GM23338 (cell line): ENCODE data around the gene KRTAP12-3. TPM values are rescaled to one million over a fixed set of nuclear protein-coding genes. Genes with fewer than 3 reads are reported as not detected.

ENCODE experiments used
- ATAC-seq: fragments of 200-7000 bp; cut with Tn5 transposase; 3 replicates; pipeline ENCODE4 v1.9.1; 2020
- DNase-seq: peaks from one replicate; pipeline ENCODE4 v3.0.0-alpha.2; 2015; ENCODE audit warnings: low spot score
- H2AFZ ChIP-seq: fragments of 200-600 bp; sonication (generic); 2 replicates; pipeline ENCODE4 v1.8.0; 2016; ENCODE audit warnings: antibody characterized with exemption, mild to moderate bottlenecking, moderate library complexity
- H3F3A ChIP-seq: fragments of 200-600 bp; sonication (generic); replicated peaks from 2 replicates; pipeline ENCODE4 v1.8.0; 2017; ENCODE audit warnings: antibody characterized with exemption, mixed run types, low read depth
- H3K27ac ChIP-seq: fragments of 200-600 bp; sonication (generic); 2 replicates; pipeline ENCODE4 v1.6.1; 2016; ENCODE audit warnings: low read depth
- H3K27me3 ChIP-seq: fragments of 200-600 bp; sonication (generic); 2 replicates; pipeline ENCODE4 v1.8.0; 2016; ENCODE audit warnings: mild to moderate bottlenecking, mixed run types, moderate library complexity; ENCODE audit not compliant: insufficient read depth
- H3K36me3 ChIP-seq: fragments of 200-600 bp; sonication (generic); 2 replicates; pipeline ENCODE4 v1.8.0; 2016; ENCODE audit warnings: mild to moderate bottlenecking; ENCODE audit not compliant: insufficient read depth
- H3K4me1 ChIP-seq: fragments of 200-600 bp; sonication (generic); 2 replicates; pipeline ENCODE4 v1.8.0; 2016; ENCODE audit warnings: mild to moderate bottlenecking, moderate library complexity; ENCODE audit not compliant: insufficient read depth
- H3K4me2 ChIP-seq: fragments of 200-600 bp; sonication (generic); 2 replicates; pipeline ENCODE4 v1.7.1; 2017; ENCODE audit warnings: mixed run types
- H3K4me3 ChIP-seq: fragments of 200-600 bp; sonication (generic); 2 replicates; pipeline ENCODE4 v1.6.1; 2016; ENCODE audit warnings: mixed run types
- H3K79me2 ChIP-seq: fragments of 200-600 bp; sonication (generic); replicated peaks from 2 replicates; pipeline ENCODE4 v1.8.0; 2017; ENCODE audit warnings: mild to moderate bottlenecking; ENCODE audit not compliant: insufficient read depth
- H3K9me2 ChIP-seq: fragments of 200-600 bp; sonication (generic); 2 replicates; pipeline ENCODE4 v1.8.0; 2017; ENCODE audit not compliant: insufficient read depth
- H4K20me1 ChIP-seq: fragments of 200-600 bp; sonication (generic); replicated peaks from 2 replicates; pipeline ENCODE4 v1.8.0; 2017; ENCODE audit warnings: mild to moderate bottlenecking; ENCODE audit not compliant: insufficient read depth
- H3K27ac Mint-ChIP-seq: 2 replicates; pipeline ENCODE4 v1.8.0; 2020; ENCODE audit warnings: inconsistent platforms, mild to moderate bottlenecking, moderate library complexity, mixed read lengths
- H3K27me3 Mint-ChIP-seq: 3 replicates; pipeline ENCODE4 v1.8.0; 2022; ENCODE audit warnings: low read depth, mild to moderate bottlenecking, moderate library complexity, mixed read lengths, inconsistent platforms; ENCODE audit not compliant: insufficient read depth, poor library complexity
- H3K36me3 Mint-ChIP-seq: 3 replicates; pipeline ENCODE4 v1.8.0; 2021; ENCODE audit warnings: low read depth, mild to moderate bottlenecking, inconsistent platforms, moderate library complexity, mixed read lengths
- H3K4me1 Mint-ChIP-seq: 3 replicates; pipeline ENCODE4 v1.8.0; 2020; ENCODE audit warnings: mild to moderate bottlenecking, inconsistent platforms, mixed read lengths
- H3K4me3 Mint-ChIP-seq: 3 replicates; pipeline ENCODE4 v1.8.0; 2021; ENCODE audit warnings: moderate library complexity, mild to moderate bottlenecking, inconsistent platforms, mixed read lengths
- H3K9me3 Mint-ChIP-seq: 3 replicates; pipeline ENCODE4 v1.8.0; 2020; ENCODE audit warnings: moderate library complexity, mild to moderate bottlenecking, inconsistent platforms, mixed read lengths
- CTCF ChIP-seq, 2 experiments: fragments of 200-600 bp in 1 of 2; sonication (generic) in 1 of 2; conservative IDR thresholded peaks; 2 replicates each; pipeline versions ENCODE4 v1.5.1 to v1.6.1; 2016 to 2017; ENCODE audit warnings: antibody characterized with exemption in 2 of 2, low read depth in 2 of 2, mild to moderate bottlenecking in 2 of 2, moderate library complexity in 1 of 2
- ETS1 ChIP-seq: IDR thresholded peaks from 2 replicates; pipeline ENCODE4 v1.6.1; 2016; ENCODE audit warnings: antibody characterized with exemption
- EZH2 ChIP-seq: fragments of 200-600 bp; sonication (generic); IDR thresholded peaks from one replicate; pipeline ENCODE4 v1.8.0; 2017; ENCODE audit warnings: antibody characterized with exemption, mild to moderate bottlenecking, low read depth; ENCODE audit not compliant: unreplicated experiment
- JUNB ChIP-seq: IDR thresholded peaks from one replicate; pipeline ENCODE4 v1.6.1; 2016; ENCODE audit warnings: antibody characterized with exemption; ENCODE audit not compliant: unreplicated experiment
- NANOG ChIP-seq: IDR thresholded peaks from 2 replicates; pipeline ENCODE4 v1.6.1; 2016; ENCODE audit warnings: antibody characterized with exemption, borderline replicate concordance
- POLR2AphosphoS5 ChIP-seq: IDR thresholded peaks from 2 replicates; pipeline ENCODE4 v1.6.1; 2016; ENCODE audit warnings: antibody characterized with exemption, low read depth
- REST ChIP-seq: IDR thresholded peaks from one replicate; pipeline ENCODE4 v1.6.1; 2018; ENCODE audit warnings: antibody characterized with exemption; ENCODE audit not compliant: unreplicated experiment
- ZNF462 ChIP-seq: fragments of 250-450 bp; sonication (Bioruptor Pico); IDR thresholded peaks from 2 replicates; pipeline ENCODE4 v1.5.0; 2020; ENCODE audit warnings: mild to moderate bottlenecking, moderate library complexity
- polyA plus RNA-seq: library from polyadenylated mRNA; unstranded; fragments of >200 nt; fragmentation: Nextera tagmentation; extraction: Ambion mirVana; gene quantifications from 2 replicates; pipeline ENCODE4 v1.2.1, GENCODE V29; 2016
- total RNA-seq: library from RNA; depleted of rRNA; stranded (reverse); fragments of >200 nt; shearing (Covaris generic); gene quantifications from 2 replicates; pipeline ENCODE4 v1.2.3, GENCODE V29; 2014

KRTAP12-3 gene
- total and polyA plus RNA-seq, 2 experiments from 2014 or later: not detected

- TF ChIP-seq ZNF462 (CRISPR knock-in tag): no peak
- no peak for TF ChIP-seq CTCF (conservative IDR thresholded peaks at IDR 0.05; ENCODE audit: low read depth in 2 of 2)
Measured at GRCh38 chr21:44618909-44619308, 38.8 kb upstream of the KRTAP12-3 start (continued).

- H3K4me3 Mint-ChIP-seq: no peak overlapping the region
- H3K4me3 ChIP-seq: no peak overlapping the region
- ATAC-seq: no peak
- no peak overlapping the region for H3K4me2 ChIP-seq
- DNase-seq: no peak
- H3K36me3 ChIP-seq: no peaks in the 10 kb centered on the region; the same call in 1 of the 2 replicates
- H3K9me2 ChIP-seq: no peaks in the 10 kb centered on the region
- no peaks in the 10 kb centered on the region for H3K79me2 ChIP-seq
- TF ChIP-seq ETS1 (no peak), EZH2 (no peak), REST (no peak), NANOG (no peak), JUNB (no peak), POLR2AphosphoS5 (no peak)
- no peaks in the 10 kb centered on the region for H3K27me3 ChIP-seq
- peaks cover 23% of the 10 kb centered on the region; the same call in 2 of the 3 replicates for H3K4me1 Mint-ChIP-seq
- H3K4me1 ChIP-seq: no peaks in the 10 kb centered on the region
- H4K20me1 ChIP-seq: no peaks in the 10 kb centered on the region
- peaks cover 33% of the 10 kb centered on the region for H3K36me3 Mint-ChIP-seq
- peaks cover 52% of the 10 kb centered on the region for H3K9me3 Mint-ChIP-seq
- no peak overlapping the region for H3K27ac ChIP-seq
- H2AFZ ChIP-seq: no peak overlapping the region
- peaks cover 3% of the 10 kb centered on the region for H3K27me3 Mint-ChIP-seq
- H3F3A ChIP-seq: no peaks in the 10 kb centered on the region
- H3K27ac Mint-ChIP-seq: no peak overlapping the region
Measured at GRCh38 chr21:44619886-44620285, 37.8 kb upstream of the KRTAP12-3 start.
